ENCODE measurements around the gene LRCOL1. TPM values are rescaled to one million over a fixed set of nuclear protein-coding genes. Genes with fewer than 3 reads are reported as not detected.

Gene LRCOL1
- total RNA-seq, 2 donors from 2014 or later = 0.68 TPM; not detected in 1

DNA sequence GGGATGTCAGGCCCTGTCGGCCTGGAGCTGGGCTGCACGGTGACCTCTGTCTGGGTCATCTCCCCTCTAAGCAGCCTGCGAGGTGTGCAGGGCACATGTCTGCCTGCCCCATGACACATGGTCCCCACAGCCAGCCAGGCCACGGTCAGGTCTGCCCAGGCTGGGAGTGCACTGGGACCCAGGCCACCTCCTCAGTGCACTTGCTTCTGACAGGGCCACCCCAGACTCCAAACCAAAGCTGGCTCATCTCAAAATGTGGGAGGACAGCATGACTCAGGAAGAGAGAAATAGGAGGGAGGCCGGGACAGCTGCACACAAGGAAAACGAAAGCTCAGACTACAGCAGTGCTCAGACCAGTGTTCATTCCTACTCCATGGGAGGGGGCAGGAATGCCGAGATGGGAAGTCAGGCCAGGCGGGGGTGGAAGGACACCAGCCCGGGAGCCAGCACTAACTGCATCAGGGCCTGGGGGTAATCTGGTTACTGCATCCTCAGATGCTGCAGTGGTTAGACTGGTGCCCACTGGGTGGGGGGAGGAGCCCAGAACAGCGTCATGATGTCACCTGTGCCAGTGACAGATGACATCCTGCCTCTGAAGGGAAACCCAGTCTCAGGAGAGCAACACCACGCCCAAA is 12.2 kb upstream of the LRCOL1 start:
- TF ChIP-seq POLR2AphosphoS5 (IDR thresholded peaks at IDR 0.05) (peak; percentile 22), POLR2A (IDR thresholded peaks at IDR 0.05) (no peak)
- WGBS = 32% methylated on average over 11 of the region's 11 CpGs
- intact Hi-C loops (cut with DNase I) = no loop called here
- Histone ChIP-seq H3K4me3 (no peak overlapping the region), H3K4me1 (replicated peaks) (no peaks in the 10 kb centered on the region), H3K27ac (peak overlapping the region in 1 of 2 donors; percentile 6), H3K27me3 (replicated peaks; ENCODE audit: insufficient read depth) (no peaks in the 10 kb centered on the region), H3K9me3 (no peaks in the 10 kb centered on the region), H3K36me3 (no peaks in the 10 kb centered on the region)
- DNase-seq (ENCODE audit: low spot score) = no peak

DNA sequence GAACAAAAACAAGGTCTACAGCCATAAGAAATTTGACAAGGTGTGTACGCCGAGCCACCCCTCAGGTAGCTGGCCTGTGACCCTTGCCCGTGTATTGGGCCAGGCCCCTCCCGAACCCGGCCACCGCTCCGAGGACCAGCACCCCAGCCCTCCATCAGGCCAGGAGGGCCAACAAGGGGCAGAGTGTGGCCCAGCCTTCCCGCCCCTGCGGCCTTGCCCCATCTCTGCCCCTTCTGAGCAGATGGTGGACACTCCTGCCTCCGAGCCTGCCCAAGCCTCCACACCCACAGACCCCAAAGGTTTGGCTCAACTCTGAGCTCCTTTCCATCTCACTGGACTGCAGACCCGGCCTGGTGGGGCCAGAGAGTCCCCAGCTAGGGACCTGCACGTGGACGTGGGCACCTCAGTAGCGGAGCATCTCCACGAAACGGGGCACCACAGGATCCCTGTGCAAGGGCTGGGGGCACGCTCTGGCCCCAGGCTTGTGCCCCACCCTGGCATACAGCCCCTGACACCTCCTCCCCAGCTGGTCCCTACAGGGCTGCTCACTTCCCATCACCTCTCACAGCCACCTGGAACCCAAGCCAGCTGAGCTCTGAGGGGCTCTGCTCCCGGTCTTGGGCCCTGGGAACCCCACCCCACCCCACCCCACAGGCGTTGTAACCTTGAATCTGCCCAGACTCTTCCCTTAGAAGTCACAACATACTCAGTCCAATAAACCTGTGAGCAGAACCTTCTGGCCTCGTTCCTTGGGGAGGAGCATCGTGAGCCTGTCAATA is 11.5 kb upstream of the LRCOL1 start:
- H3K27ac ChIP-seq = peak overlapping the region in 1 of 2 donors; percentile 6
- H3K4me3 ChIP-seq = no peak overlapping the region
- no peaks in the 10 kb centered on the region for H3K36me3 ChIP-seq
- H3K27me3 ChIP-seq (replicated peaks; ENCODE audit: insufficient read depth) = no peaks in the 10 kb centered on the region
- H3K9me3 ChIP-seq = no peaks in the 10 kb centered on the region
- no peaks in the 10 kb centered on the region for H3K4me1 ChIP-seq (replicated peaks)
- TF ChIP-seq POLR2AphosphoS5 (IDR thresholded peaks at IDR 0.05) (no peak), POLR2A (IDR thresholded peaks at IDR 0.05) (no peak)
- TF ChIP-seq, protein P1, sequence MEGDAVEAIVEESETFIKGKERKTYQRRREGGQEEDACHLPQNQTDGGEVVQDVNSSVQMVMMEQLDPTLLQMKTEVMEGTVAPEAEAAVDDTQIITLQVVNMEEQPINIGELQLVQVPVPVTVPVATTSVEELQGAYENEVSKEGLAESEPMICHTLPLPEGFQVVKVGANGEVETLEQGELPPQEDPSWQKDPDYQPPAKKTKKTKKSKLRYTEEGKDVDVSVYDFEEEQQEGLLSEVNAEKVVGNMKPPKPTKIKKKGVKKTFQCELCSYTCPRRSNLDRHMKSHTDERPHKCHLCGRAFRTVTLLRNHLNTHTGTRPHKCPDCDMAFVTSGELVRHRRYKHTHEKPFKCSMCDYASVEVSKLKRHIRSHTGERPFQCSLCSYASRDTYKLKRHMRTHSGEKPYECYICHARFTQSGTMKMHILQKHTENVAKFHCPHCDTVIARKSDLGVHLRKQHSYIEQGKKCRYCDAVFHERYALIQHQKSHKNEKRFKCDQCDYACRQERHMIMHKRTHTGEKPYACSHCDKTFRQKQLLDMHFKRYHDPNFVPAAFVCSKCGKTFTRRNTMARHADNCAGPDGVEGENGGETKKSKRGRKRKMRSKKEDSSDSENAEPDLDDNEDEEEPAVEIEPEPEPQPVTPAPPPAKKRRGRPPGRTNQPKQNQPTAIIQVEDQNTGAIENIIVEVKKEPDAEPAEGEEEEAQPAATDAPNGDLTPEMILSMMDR (IDR thresholded peaks at IDR 0.05) = no peak
- intact Hi-C loops (cut with DNase I) = no loop called here
- no peak for DNase-seq (ENCODE audit: low spot score)
- 85% methylated on average over 20 of the region's 21 CpGs for WGBS

DNA sequence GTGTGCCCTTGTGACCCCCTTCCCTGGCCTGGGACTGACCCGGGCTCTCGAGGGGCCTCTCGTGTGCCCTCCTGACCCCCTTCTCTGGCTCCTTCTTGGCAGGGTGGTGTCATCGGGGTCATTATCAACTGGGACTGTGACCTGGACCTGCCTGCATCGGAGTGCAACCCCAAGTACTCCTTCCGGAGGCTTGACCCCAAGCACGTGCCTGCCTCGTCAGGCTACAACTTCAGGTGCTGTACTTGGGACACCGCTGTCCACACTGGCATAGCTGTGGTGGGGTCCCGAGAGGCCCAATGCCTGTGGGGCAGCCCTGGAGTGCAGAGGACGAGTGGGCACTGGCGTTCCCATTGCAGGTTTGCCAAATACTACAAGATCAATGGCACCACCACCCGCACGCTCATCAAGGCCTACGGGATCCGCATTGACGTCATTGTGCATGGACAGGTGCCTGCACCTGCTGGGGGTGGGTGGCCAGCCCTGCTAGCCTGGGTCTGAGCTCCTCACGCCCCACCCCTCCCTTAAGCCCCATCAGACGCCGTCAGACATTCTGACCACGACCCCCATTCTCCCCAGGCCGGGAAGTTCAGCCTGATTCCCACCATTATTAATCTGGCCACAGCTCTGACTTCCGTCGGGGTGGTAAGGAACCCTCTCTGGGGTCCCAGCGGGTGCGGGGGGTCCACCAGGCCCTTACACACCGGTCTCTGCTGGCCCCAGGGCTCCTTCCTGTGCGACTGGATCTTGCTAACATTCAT is 10.7 kb upstream of the LRCOL1 start:
- H3K27me3 ChIP-seq (replicated peaks; ENCODE audit: insufficient read depth) = no peaks in the 10 kb centered on the region
- intact Hi-C loops (cut with DNase I) = no loop called here
- no peaks in the 10 kb centered on the region for H3K4me1 ChIP-seq (replicated peaks)
- no peak overlapping the region for H3K4me3 ChIP-seq
- H3K27ac ChIP-seq = no peak overlapping the region
- H3K36me3 ChIP-seq = no peaks in the 10 kb centered on the region
- WGBS = 80% methylated on average over 22 of the region's 28 CpGs
- TF ChIP-seq, protein P1 (IDR thresholded peaks at IDR 0.05) = no peak
- no peak for TF ChIP-seq POLR2AphosphoS5 (IDR thresholded peaks at IDR 0.05)
- no peaks in the 10 kb centered on the region for H3K9me3 ChIP-seq
- DNase-seq (ENCODE audit: low spot score) = no peak

DNA sequence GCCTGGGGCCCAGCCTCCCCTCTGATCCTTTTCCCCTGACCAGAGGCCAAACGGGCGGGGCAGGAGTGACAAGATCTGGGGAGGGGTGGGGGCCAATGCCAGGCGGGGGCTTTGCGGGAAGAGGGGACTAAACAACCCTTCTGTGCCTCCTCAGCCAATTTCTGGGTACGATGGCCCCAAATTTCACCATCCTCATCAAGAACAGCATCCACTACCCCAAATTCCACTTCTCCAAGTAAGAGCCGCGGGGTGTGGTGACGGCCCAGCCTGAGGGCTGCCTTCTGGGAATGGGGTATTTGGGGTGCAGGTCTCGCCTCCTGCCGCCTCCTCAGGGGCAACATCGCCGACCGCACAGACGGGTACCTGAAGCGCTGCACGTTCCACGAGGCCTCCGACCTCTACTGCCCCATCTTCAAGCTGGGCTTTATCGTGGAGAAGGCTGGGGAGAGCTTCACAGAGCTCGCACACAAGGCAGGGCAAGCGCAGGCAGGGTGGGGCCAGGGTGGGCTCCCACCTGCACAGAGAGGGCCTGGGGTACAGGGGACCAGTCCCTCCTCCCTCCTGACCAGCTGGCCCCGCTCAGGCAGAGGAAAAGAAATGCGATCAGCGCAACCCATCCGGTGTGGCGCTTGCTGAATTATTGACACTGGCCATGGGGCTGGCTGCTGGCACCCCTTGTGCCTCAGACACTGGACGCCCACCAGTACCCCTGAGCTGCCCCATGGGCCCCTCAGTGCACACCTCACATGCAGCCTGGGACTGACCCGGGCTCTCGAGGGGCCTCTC is 9.9 kb upstream of the LRCOL1 start:
- no peak overlapping the region for H3K27ac ChIP-seq
- no peaks in the 10 kb centered on the region for H3K27me3 ChIP-seq (replicated peaks; ENCODE audit: insufficient read depth)
- H3K9me3 ChIP-seq = no peaks in the 10 kb centered on the region
- no peak overlapping the region for H3K4me3 ChIP-seq
- DNase-seq (ENCODE audit: low spot score) = no peak
- no peaks in the 10 kb centered on the region for H3K36me3 ChIP-seq
- TF ChIP-seq POLR2AphosphoS5 (IDR thresholded peaks at IDR 0.05) = no peak
- TF ChIP-seq, protein P1 (IDR thresholded peaks at IDR 0.05) = no peak
- TF ChIP-seq POLR2A (IDR thresholded peaks at IDR 0.05) = no peak
- intact Hi-C loops (cut with DNase I) = no loop called here
- H3K4me1 ChIP-seq (replicated peaks) = no peaks in the 10 kb centered on the region
- 70% methylated on average over 26 of the region's 29 CpGs for WGBS

Data from prostate gland (tissue), 2 donors.